Ovary (tissue), 9 donors: Measurements from ENCODE around the gene FOLR2. TPM values are rescaled to one million over a fixed set of nuclear protein-coding genes. Genes with fewer than 3 reads are reported as not detected.

Experiments
- DNase-seq, 5 donors: peaks; one replicate each; pipeline ENCODE4 v3.0.0-alpha.2; 2019 to 2020
- H3K27ac ChIP-seq, 2 donors: fragments of 200-600 bp; one replicate each; pipeline versions ENCODE4 v1.5.1 to v1.8.0; 2019 to 2022
- H3K27me3 ChIP-seq: fragments of 200-600 bp; one replicate; pipeline ENCODE4 v1.8.0; 2022
- H3K36me3 ChIP-seq: fragments of 200-600 bp; sonication (generic); one replicate; pipeline ENCODE4 v1.5.1; 2019
- H3K4me1 ChIP-seq: one replicate; pipeline ENCODE4 v1.8.1; 2013; ENCODE audit warnings: mild to moderate bottlenecking, moderate library complexity; ENCODE audit not compliant: insufficient read depth
- H3K4me3 ChIP-seq: fragments of 200-600 bp; sonication (generic); one replicate; pipeline ENCODE4 v1.5.1; 2017
- H3K9me3 ChIP-seq, 2 donors: fragments of 200-600 bp in 1 of 2; sonication (generic) in 1 of 2; one replicate each; pipeline versions ENCODE4 v1.5.1 to v1.8.1; 2013 to 2019; ENCODE audit warnings: mild to moderate bottlenecking in 1 of 2, moderate library complexity in 1 of 2
- CTCF ChIP-seq, 3 donors: fragments of 450-650 bp in 2 of 3; fragments of 200-600 bp in 1 of 3; IDR thresholded peaks; one replicate each; pipeline versions ENCODE4 v1.5.1 to v1.8.0; 2016 to 2022; ENCODE audit warnings: antibody characterized with exemption in 3 of 3, mild to moderate bottlenecking in 1 of 3
- EP300 ChIP-seq: sonication (generic); formaldehyde crosslinking; IDR thresholded peaks from one replicate; pipeline ENCODE4 v1.6.1; 2017; ENCODE audit warnings: antibody characterized with exemption
- POLR2A ChIP-seq: fragments of 450-650 bp; IDR thresholded peaks from one replicate; pipeline ENCODE4 v1.6.1; 2017; ENCODE audit warnings: antibody characterized with exemption, mild to moderate bottlenecking, moderate library complexity
- WGBS, 3 donors: extraction: QIAGEN DNeasy Blood & Tissue Kit in 1 of 3; methylation state at CpG; one replicate each; pipeline versions ENCODE4 v1.1.5 to v1.1.7; 2013 to 2017; 5-methylcytosine and 5-hydroxymethylcytosine counted together
- intact Hi-C, 4 donors: fragments of 100-400 bp; cut with DNase I; formaldehyde crosslinking; loops; one replicate each; pipeline versions ENCODE4 v1.11.0 to v1.15.1; 2022 to 2023
- polyA plus RNA-seq, 2 donors: library from polyadenylated mRNA; stranded (reverse); fragments of 200-250 nt in 1 of 2; fragments of 350-450 nt in 1 of 2; fragmentation: Illumina TruSeq in 1 of 2; extraction: RNeasy Lipid Tissue Mini Kit (QIAGEN cat#74804) in 1 of 2; gene quantifications; one replicate each; pipeline ENCODE4 v1.2.3, GENCODE V29; 2013 to 2014
- total RNA-seq, 7 donors: library from RNA; depleted of rRNA in 2 of 7; stranded (reverse); fragments of >200 nt in 2 of 7; fragmentation: NEBNext Ultra II Directional in 3 of 7; extraction: Animal tissue kit (Norgen Biotek cat#: 25700) in 3 of 7; gene quantifications; one replicate each; pipeline versions ENCODE4 v1.1.0 to v1.2.4, GENCODE V29; 2016 to 2023
- donor health status: DM: no; HTN: no; CAD: no; lungs with moderate emphysema.
- donor health status: DM: no; HTN: no; CAD: no.
- donor health status: Bipolar disorder and iron deficiency.
- donor health status: DM: yes; HTN: yes; CAD: no.
- donor health status: DM: no; HTN: no; CAD: no.
- donor health status: DM: yes; HTN: yes; CAD: no.

The FOLR2 gene
- total and polyA plus RNA-seq, 9 donors = 2.4 to 45.7 (median 10.1) TPM

GRCh38 chr11:72227316-72228228 is 11.0 kb downstream of the FOLR2 start:
- peak in 1 of 5 donors; percentile 16 for DNase-seq
- Histone ChIP-seq H3K9me3 (no peaks in the 10 kb centered on the region), H3K4me1 (peaks cover 7% of the 10 kb centered on the region), H3K36me3 (no peaks in the 10 kb centered on the region), H3K27me3 (no peaks in the 10 kb centered on the region), H3K4me3 (no peak overlapping the region), H3K27ac (no peak overlapping the region)
- no peak for TF ChIP-seq EP300
- TF ChIP-seq POLR2A = no peak
- no peak for TF ChIP-seq CTCF (IDR thresholded peaks at IDR 0.05)
- intact Hi-C loops = no loop called here
- 78 to 82% (median 81%) methylated on average over 14 of the region's 14 CpGs for WGBS, 3 donors

DNA sequence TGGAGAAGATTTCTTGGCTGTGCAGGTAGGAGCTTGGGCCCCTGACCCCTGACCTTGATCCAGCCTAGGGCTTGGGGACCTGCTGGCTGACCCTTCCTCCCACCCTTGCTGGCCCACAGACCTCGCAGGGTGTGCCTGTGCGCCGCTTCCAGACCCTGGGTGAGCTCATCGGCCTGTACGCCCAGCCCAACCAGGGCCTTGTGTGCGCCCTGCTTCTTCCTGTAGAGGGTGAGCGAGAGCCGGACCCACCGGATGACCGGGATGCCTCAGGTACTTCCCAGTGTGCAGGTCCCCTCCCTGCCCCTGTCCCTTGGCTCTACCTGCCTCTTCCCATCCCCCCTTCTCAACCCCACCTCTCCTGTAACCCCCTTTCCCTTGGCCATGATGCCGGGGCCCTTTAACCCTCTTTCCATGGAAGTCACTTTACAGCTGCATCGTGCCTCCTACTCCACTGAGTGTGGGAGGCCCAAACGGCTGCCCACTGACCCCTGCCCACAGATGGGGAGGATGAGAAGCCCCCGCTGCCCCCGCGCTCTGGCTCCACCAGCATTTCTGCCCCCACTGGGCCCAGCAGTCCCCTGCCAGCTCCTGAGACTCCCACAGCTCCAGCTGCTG is 11.7 kb downstream of the FOLR2 start:
- Histone ChIP-seq H3K27me3 (no peaks in the 10 kb centered on the region), H3K4me3 (no peak overlapping the region), H3K36me3 (no peaks in the 10 kb centered on the region), H3K27ac (no peak overlapping the region), H3K4me1 (peaks cover 7% of the 10 kb centered on the region), H3K9me3 (no peaks in the 10 kb centered on the region)
- 70 to 79% (median 74%) methylated on average over 16 of the region's 16 CpGs for WGBS, 3 donors
- intact Hi-C loops = no loop called here
- TF ChIP-seq POLR2A = no peak
- peak in 2 of 5 donors; percentile 21 to 30 for DNase-seq

- Histone ChIP-seq H3K27me3 (no peaks in the 10 kb centered on the region), H3K36me3 (no peaks in the 10 kb centered on the region), H3K9me3 (no peaks in the 10 kb centered on the region), H3K4me3 (no peak overlapping the region), H3K4me1 (peaks cover 7% of the 10 kb centered on the region), H3K27ac (no peak overlapping the region)
- 82 to 90% (median 86%) methylated on average over 7 of the region's 7 CpGs for WGBS, 3 donors
- TF ChIP-seq CTCF (IDR thresholded peaks at IDR 0.05) (no peak), POLR2A (no peak), EP300 (no peak)
- intact Hi-C loops = no loop called here
- DNase-seq = no peak
These were observed 12.2 kb downstream of the FOLR2 start for GRCh38 chr11:72228844-72229231.

DNA sequence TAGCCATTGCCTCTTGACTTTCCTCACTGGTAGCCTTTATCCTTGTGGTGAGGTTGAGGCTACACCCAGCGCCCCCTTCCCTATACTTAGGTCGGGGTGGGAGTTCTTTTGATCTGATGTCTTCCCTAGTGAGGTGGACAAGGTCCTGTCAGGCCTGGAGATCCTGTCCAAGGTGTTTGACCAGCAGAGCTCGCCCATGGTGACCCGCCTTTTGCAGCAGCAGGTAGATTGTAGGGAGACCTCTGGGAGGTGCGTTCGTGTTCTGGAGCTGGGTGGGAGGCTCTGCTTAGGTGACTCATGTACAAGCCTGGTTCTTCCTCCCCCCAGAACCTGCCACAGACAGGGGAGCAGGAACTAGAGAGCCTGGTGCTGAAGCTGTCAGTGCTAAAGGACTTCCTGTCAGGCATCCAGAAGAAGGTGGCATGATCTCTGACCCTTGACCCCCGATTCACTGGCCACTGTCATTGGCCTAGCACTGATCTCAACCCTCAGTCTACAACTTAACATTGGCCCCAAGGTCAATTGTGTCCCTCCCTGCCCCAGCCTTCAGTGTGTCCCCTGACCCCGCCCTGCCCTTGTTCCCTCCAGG is 12.8 kb downstream of the FOLR2 start:
- TF ChIP-seq EP300 (no peak), CTCF (IDR thresholded peaks at IDR 0.05) (no peak), POLR2A (no peak)
- intact Hi-C loops = no loop called here
- Histone ChIP-seq H3K4me1 (peaks cover 7% of the 10 kb centered on the region), H3K36me3 (no peaks in the 10 kb centered on the region), H3K9me3 (no peaks in the 10 kb centered on the region), H3K27me3 (no peaks in the 10 kb centered on the region), H3K4me3 (no peak overlapping the region), H3K27ac (no peak overlapping the region)
- WGBS, 3 donors = 89 to 93% (median 91%) methylated on average over 8 of the region's 8 CpGs
- DNase-seq = no peak
